Inflammatory macrophage treated with lipopolysaccharide for 1 hour (primary cell): ENCODE data around the gene CTNNA3.

ENCODE experiments used
- DNase-seq, 2 donors: peaks; one replicate each; pipeline ENCODE4 v3.0.0-alpha.2; 2020 to 2022

The CTNNA3 gene

DNA sequence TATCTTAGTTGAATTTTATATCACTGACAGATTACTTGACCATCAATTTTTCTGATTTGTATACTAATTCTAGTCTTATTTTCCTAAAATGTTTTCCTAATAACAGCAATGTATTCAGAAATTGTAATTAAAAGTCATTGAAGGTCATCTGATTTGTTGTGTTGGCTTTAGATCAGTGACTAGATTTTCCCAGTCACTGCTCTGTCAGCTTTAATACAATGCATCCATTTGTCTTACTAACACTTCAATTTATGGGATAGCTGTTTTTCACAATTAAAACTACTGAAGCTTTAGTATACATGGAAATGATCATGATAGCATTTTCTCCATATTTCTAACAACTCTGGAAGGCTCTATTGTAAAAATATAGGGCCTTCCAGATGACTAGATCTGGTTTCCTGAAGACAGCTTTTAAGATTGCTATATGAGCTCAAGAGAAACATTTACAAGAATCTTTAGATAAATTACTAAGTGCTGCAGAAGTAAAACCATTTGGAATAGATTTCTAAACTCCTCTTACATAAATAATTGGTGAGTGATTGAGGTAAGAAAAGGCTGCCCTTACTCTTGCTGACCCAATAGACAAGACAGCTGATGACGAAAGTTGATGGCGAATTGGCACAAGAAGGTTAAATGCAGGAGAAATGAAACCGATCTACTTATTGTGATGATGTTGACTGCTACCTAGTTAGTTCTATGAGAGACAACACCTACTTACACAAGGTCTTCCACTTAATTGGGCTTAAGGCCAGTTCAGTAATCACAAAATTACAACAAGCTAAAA, 696.0 kb downstream of the CTNNA3 start:
- DNase-seq, result no peak

DNA sequence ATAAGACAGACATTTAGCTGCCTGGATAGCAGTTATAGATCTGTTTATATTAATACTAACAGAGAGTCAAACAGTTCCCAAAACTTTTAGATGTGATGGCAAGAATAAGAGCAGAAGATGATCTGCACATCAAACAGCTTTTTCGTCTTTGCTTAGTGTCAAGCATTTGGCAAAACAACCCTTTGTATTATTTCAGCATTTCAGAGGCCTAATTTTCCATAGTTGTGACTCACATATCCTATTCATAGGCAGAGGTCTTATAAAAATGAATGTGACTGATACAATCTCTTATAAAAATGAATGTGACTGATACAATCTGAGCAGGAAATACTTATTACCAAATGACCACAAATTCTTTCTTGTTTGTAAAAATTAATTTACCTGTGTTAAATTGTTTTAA, 699.0 kb downstream of the CTNNA3 start:
- DNase-seq, result no peak

GRCh38 chr10:66990143-66990830, 705.7 kb downstream of the CTNNA3 start:
- no peak for DNase-seq

- no peak for DNase-seq
Observed at GRCh38 chr10:66983475-66983818, 712.5 kb downstream of the CTNNA3 start.

DNA sequence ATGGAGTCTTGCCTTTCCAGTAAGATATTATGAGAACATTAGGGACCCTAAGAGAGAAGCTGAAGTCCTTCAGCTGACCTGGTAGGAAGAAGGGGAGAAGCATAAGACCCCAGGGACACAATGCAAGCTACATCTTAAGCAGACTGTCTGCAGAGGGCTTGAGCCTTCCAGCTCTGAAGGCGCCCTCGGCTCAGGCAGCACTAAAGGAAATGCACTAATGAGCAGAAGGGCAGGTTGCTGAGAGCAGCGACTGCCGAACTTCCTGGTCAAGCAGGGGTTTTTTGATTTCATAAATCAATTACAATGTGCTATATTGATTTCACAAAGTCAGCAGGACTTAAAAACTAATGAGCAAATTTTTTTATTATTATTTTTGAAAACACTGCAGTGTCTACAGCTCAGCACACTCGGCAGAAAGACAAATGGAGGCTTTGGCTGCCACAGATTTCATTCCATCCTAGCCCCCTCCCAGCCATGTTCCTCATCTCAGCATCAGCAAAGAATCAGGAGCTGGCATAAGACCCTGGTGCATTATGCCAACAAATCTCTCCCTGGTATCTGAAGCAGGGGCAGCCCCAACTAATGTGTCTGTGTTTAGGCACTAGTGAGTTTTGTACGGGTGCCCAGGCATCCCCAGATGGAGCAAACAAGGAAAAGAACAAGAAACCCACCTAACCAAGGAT, 713.1 kb downstream of the CTNNA3 start:
- DNase-seq, result no peak

- DNase-seq, result no peak
Observed at GRCh38 chr10:66982053-66982420, 714.0 kb downstream of the CTNNA3 start.

- DNase-seq, result no peak
Observed at GRCh38 chr10:66981361-66982052, 714.5 kb downstream of the CTNNA3 start.

DNA sequence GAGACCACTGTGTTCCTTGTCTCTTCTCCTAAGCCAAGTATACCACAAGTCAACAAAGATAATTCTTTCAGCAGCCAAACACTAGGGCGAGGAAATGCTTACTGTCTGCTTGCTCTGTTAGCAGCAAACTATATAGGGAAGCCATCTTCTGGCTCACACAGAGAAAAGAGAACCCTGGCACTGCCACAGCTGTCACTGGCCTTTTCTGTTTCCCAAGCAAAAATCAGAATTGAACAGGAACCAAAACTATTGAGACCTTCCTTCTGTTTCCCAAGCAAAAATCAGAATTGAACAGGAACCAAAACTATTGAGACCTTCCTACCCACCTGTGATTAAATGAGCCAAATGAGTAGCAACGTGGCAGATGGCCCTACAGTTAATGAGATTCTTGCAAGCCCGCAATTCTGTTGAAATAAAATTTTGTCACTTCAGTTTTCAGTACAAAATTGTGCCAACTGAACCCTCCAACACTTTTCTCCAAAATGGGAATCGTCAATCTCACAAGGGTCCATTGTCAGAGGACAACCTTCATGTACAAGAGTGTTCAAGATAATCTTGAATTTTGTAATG, 715.7 kb downstream of the CTNNA3 start:
- no peak for DNase-seq

GRCh38 chr10:66964946-66965345, 731.0 kb downstream of the CTNNA3 start:
- DNase-seq, result no peak

GRCh38 chr10:66958466-66958865, 737.5 kb downstream of the CTNNA3 start:
- no peak for DNase-seq

DNA sequence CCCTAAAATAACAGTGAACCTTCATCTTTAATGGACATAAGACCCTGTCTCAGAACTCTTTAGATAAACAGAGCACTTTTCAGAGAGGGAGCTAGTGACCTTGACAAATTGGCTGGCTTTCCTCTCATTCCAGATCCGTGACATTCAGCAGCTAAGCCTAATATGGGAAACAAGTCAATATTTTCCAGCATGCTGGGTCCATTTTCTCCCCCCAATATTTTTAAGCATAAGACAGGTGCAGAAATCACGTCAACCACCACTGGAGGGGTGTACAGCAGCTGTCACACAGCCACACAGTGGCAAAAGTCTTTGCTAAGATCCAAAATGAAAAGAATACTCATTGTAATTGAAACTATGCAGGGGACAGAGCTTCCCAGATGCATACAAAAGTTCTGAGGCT, 744.1 kb downstream of the CTNNA3 start:
- no peak for DNase-seq

DNA sequence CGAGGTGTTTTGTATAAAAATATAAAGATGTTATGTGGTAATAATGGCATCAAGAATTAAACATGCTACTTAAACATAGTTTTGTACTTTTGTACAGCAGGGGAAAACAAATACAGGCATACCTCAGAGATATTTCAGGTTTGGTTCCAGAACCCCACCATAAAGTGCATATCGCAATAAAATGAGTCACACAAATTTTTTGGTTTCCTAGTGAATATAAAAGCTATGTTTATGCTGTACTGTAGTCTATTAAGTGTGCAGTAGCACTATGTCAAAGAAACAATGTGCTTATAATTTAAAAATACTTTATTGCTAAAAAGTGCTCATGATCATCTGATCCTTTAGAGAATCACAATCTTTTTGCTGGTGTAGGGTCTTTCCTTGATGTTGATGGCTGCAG, 752.4 kb downstream of the CTNNA3 start:
- DNase-seq, result no peak

DNA sequence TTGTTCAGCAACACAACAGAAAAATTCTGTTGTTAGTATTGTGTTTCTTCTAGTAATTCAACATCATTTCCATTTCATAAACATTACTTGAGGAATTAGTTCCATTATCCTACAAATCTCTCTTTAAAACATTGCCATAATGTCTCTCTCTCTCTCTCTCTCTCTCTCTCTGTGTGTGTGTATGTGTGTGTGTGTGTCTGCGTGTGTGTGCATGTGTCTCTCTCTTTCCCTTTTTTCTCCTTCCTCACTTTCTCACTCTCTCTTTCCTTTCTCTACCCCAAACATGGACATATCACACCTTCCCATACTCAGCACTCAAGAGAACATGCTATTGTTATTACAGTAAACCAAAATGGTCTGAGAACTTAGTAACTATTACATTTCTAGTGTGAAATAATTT, 753.6 kb downstream of the CTNNA3 start:
- no peak for DNase-seq

- no peak for DNase-seq
Observed at GRCh38 chr10:66941491-66941890, 754.5 kb downstream of the CTNNA3 start.

DNA sequence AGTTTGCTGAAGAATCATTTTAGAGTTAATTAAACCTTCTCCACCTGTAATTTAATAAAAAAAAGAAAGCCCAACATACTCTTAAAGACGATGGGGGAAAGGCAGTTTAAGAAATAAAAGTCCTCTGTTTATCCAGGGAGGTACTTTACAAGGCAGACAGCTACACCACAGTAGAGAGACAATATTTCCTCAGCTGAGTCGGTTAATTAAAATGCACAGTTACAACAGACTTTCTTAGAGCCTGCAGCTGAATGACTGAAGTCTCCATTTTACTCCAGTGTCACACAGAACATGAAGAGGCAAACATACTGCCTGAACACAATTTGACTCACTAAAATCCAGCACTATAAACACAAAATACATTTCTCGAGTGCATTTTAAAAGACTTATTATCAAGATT, 755.0 kb downstream of the CTNNA3 start:
- no peak for DNase-seq

- DNase-seq, result no peak
Observed at GRCh38 chr10:66934711-66935110, 761.3 kb downstream of the CTNNA3 start.

- no peak for DNase-seq
Observed at GRCh38 chr10:66931949-66932343, 764.0 kb downstream of the CTNNA3 start.

DNA sequence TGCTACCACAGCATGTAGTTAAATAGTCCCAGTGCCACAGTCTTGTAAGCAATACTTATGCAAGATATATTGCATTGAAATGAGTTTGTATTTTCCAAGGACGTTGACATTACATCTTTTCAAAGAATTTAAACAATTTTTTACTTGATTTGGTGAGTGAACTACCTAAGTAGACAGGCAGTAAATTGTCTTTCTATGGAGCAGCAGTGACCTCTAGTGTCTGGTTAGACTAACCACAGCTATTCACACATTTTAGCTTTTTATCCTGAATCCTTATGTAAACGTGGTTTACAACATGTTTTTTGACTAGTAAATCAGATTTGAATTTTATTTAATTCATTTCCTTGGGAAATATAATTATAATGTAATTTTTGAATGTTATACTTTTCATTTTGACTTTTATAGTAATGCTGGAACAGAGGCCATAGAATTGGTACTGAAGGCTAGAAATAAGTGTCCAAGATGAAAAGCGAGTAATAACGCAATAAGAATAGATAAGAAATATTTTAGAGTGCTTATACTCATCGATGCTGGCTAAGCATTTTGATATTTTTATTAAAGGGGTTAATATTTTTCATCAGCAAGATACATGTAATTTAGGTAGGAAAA, 764.6 kb downstream of the CTNNA3 start:
- DNase-seq, result peak; percentile 13 to 58

- no peak for DNase-seq
Observed at GRCh38 chr10:66929375-66929774, 766.6 kb downstream of the CTNNA3 start.

DNA sequence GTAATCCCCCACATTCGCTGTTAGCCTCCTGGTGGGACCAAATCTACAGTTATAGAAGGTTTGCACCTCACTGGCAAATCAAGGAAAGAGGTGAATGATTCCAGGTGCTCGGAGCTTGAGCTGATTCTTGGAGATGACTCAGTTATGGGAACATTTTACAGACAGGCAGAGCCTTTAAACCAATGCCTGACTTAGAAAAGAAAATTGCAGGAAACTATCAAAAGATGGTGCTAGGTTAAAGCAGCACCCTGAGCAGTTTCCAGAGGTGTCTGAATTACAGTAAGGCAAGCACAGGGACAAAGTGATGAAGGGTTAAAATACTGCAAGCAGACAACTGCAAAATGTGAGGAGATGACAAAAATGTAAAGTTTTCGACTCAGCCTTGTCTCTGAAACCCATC, 767.2 kb downstream of the CTNNA3 start:
- DNase-seq, result no peak

DNA sequence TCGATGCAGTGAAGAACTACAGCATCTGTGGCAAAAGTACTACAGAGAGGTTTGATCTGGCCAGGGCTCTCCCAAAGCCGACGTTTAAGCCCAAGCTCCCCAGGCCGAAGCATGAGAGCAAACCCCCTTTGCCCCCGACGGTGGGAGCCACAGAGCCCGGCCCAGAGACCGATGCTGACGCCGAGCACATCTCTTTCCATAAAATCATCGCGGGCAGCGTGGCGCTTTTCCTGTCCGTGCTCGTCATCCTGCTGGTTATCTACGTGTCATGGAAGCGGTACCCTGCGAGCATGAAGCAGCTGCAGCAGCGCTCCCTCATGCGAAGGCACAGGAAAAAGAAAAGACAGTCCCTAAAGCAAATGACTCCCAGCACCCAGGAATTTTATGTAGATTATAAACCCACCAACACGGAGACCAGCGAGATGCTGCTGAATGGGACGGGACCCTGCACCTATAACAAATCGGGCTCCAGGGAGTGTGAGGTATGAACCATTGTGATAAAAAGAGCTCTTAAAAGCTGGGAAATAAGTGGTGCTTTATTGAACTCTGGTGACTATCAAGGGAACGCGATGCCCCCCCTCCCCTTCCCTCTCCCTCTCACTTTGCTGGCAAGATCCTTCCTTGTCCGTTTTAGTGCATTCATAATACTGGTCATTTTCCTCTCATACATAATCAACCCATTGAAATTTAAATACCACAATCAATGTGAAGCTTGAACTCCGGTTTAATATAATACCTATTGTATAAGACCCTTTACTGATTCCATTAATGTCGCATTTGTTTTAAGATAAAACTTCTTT, 767.8 kb downstream of the CTNNA3 start:
- no peak for DNase-seq
